RWPE1 (cell line): Measurements from ENCODE around the gene MSRB2.

ENCODE experiments used
- CTCF ChIA-PET: fragments of 350-600 bp; sonication (Branson Sonifier 250); formaldehyde crosslinking; extraction: SDS; loops from one replicate; lab custom pipeline; 2021; lab: Yijun Ruan, JAX
- POLR2A ChIA-PET: fragments of 400-600 bp; formaldehyde crosslinking; extraction: SDS; loops from one replicate; lab custom pipeline; 2020; ENCODE audit warnings: antibody characterized with exemption; ENCODE audit not compliant: low non-redundant PET; lab: Yijun Ruan, JAX
- DNase-seq: peaks from one replicate; pipeline ENCODE4 v3.0.0; 2012; ENCODE audit warnings: low spot score
- H3K27ac ChIP-seq: fragments of 450-650 bp; 2 replicates; pipeline ENCODE4 v1.5.1; 2017
- TF ChIP-seq, protein P1 (sequence below): fragments of 450-650 bp; conservative IDR thresholded peaks from 2 replicates; pipeline ENCODE4 v1.5.1; 2017; ENCODE audit warnings: low read depth, mild to moderate bottlenecking

MSRB2 gene

DNA sequence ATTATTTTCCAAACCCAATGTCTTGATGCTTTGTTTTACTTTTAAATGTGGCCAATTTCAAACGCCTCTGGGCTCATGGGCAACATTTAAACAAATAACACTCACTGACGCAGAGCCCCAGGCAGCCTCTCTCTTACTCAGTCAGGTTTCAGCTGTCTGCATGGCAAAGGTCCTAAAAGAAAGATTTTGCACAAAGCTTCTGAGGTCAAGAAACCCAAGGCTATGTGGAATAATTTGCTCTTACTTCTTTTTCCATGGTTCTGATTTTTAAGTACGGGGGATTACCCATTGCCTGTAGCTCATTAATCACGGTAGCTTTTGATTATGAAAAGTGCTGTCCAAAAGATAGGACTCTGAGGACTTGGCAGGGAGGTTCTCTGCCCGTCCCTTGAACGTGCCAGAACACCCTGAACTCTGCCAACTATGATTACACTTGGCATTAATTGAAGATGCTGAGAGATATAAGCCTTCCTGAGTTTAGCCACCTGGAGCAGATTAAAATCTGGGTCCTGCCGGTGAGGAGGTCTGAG, 14.1 kb upstream of the MSRB2 start:
- POLR2A ChIA-PET, result no interaction called here
- H3K27ac ChIP-seq, result no peak overlapping the region
- CTCF ChIA-PET, result interaction anchor here (1.2 kb wide), 1 partner anchor 93 kb away, joined by 4 read pairs; no protein-coding TSS in a partner anchor
- TF ChIP-seq, protein P1, sequence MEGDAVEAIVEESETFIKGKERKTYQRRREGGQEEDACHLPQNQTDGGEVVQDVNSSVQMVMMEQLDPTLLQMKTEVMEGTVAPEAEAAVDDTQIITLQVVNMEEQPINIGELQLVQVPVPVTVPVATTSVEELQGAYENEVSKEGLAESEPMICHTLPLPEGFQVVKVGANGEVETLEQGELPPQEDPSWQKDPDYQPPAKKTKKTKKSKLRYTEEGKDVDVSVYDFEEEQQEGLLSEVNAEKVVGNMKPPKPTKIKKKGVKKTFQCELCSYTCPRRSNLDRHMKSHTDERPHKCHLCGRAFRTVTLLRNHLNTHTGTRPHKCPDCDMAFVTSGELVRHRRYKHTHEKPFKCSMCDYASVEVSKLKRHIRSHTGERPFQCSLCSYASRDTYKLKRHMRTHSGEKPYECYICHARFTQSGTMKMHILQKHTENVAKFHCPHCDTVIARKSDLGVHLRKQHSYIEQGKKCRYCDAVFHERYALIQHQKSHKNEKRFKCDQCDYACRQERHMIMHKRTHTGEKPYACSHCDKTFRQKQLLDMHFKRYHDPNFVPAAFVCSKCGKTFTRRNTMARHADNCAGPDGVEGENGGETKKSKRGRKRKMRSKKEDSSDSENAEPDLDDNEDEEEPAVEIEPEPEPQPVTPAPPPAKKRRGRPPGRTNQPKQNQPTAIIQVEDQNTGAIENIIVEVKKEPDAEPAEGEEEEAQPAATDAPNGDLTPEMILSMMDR, result no peak
- no peak for DNase-seq

GRCh38 chr10:23081891-23082290, 13.5 kb upstream of the MSRB2 start:
- H3K27ac ChIP-seq, result peak overlapping the region; percentile 48
- POLR2A ChIA-PET, result no interaction called here
- DNase-seq, result no peak
- TF ChIP-seq, protein P1, result no peak
- CTCF ChIA-PET, result interaction anchor here (1.2 kb wide), 1 partner anchor 93 kb away, joined by 4 read pairs; no protein-coding TSS in a partner anchor

- POLR2A ChIA-PET, result no interaction called here
- DNase-seq, result no peak
- CTCF ChIA-PET, result no interaction called here
- no peak overlapping the region for H3K27ac ChIP-seq
- TF ChIP-seq, protein P1, result no peak
Measured at GRCh38 chr10:23088609-23089008, 6.8 kb upstream of the MSRB2 start.

DNA sequence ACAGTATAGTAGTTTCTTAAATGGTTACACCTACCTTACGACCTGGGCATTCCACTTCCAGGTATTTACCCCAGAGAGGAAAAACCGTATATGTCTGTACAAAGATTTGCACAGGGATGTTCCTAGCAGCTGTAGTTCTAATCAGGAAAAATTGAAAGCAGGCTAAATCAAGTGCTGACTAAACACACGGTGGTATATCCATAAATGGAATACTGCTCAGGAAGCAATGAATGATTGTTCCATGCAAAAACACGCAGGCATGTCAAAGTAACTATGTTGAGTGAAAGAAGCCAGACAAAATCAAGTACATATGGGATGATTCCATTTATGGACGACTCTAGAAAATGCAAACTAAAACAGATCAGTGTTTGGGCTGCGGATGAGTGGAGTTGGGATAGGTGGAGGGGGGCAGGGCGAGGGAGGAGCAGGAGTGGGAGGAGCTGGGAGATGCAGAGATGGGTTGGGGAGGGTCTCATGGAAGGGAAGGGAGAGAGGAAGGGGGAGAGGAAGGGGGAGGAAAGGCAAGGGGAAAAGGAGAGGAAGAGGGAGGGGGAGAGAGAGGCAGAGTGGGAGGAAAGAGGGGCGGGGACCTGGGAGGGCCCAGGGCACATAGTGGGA, 484 bp upstream of the MSRB2 start:
- DNase-seq, result no peak
- POLR2A ChIA-PET, result interaction anchor here (0.6 kb wide), 1 partner anchor 270 kb away, joined by 3 read pairs; no protein-coding TSS in a partner anchor
- TF ChIP-seq, protein P1, result no peak
- CTCF ChIA-PET, result no interaction called here
- peak overlapping the region; percentile 89 for H3K27ac ChIP-seq

DNA sequence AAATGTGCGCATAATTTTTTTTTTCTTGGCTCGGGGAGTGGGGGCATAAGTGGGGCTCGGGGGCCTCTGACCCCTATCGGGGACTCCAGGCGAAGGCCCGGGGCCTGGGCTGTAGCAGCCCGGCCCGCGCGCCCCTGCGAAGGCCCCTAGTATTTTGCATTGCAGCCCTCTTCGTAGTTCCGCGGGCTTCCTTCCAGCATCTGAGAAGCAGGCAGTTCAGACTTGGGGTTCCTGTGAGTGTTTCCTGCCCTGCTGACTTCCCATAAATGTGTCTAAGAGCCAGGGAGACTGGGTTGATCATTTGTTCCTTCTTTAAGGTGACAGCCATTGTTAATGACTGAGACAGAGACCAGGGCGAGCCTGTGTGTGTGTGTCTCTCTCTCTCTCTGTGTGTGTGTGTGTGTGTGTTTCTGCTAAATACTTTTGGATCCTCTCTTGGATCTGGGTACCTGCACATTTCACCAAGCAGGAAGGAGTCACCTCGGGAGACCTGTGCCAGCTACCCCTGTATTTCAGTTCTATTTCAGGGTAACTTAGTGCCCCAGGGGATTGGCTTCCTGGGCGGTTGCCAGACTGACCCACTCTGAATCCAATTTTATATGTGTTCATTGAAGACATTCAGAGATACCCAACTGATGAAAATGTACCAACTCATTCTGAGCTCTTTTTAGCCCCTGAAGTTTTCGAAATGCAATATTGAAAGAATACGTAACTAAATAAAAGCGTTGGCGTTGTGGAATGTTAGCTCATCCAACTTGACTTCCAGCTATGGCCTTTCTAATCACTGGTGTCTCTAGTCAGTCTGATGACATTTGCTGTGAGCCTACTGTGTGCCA, 805 bp downstream of the MSRB2 start:
- TF ChIP-seq, protein P1, result no peak
- POLR2A ChIA-PET, result no interaction called here
- peak overlapping the region; percentile 89 for H3K27ac ChIP-seq
- CTCF ChIA-PET, result no interaction called here
- DNase-seq, result peak; percentile 41

GRCh38 chr10:23096802-23097549, 1.6 kb downstream of the MSRB2 start:
- ChIA-PET POLR2A (no interaction called here), CTCF (interaction anchor here (0.7 kb wide), 1 partner anchor 1801 kb away, joined by 3 read pairs; no protein-coding TSS in a partner anchor)
- TF ChIP-seq, protein P1, result no peak
- no peak for DNase-seq
- peak overlapping the region; percentile 63 for H3K27ac ChIP-seq
